GM06990 (cell line): ENCODE results near the gene WRNIP1.

Experiments
- DNase-seq: peaks from one replicate; pipeline ENCODE4 v3.0.0-alpha.2; 2011; ENCODE audit not compliant: insufficient read length; ENCODE audit errors: extremely low read depth
- H3K27me3 ChIP-seq: replicated peaks from 2 replicates; pipeline ENCODE4 v1.6.0; 2011; ENCODE audit warnings: low read length; ENCODE audit not compliant: control insufficient read depth, insufficient read depth
- H3K36me3 ChIP-seq: 2 replicates; pipeline ENCODE4 v1.5.1; 2011; ENCODE audit warnings: low read length; ENCODE audit not compliant: control insufficient read depth, insufficient read depth
- H3K4me3 ChIP-seq: replicated peaks from 2 replicates; pipeline ENCODE4 v1.5.1; 2011; ENCODE audit warnings: low read depth, mild to moderate bottlenecking, control low read depth, low read length
- CTCF ChIP-seq: IDR thresholded peaks from 2 replicates; pipeline ENCODE4 v1.5.1; 2011; ENCODE audit warnings: low read length, control low read depth, mild to moderate bottlenecking, inconsistent platforms; ENCODE audit not compliant: insufficient read depth, poor library complexity, severe bottlenecking

The WRNIP1 gene

GRCh38 chr6:2765166-2765895 is at the start of gene WRNIP1:
TSS of gene WRNIP1 (plus strand) at chr6:2765393. CDS start at chr6:2765623, 230 bp downstream.
- peak; percentile 100 for DNase-seq
- peaks cover 3% of the 10 kb centered on the region for H3K36me3 ChIP-seq
- peak within 1 kb of the TSS; percentile 93 for H3K4me3 ChIP-seq
- TF ChIP-seq CTCF: peak; percentile 23
- H3K27me3 ChIP-seq: no peaks in the 10 kb centered on the region

DNA sequence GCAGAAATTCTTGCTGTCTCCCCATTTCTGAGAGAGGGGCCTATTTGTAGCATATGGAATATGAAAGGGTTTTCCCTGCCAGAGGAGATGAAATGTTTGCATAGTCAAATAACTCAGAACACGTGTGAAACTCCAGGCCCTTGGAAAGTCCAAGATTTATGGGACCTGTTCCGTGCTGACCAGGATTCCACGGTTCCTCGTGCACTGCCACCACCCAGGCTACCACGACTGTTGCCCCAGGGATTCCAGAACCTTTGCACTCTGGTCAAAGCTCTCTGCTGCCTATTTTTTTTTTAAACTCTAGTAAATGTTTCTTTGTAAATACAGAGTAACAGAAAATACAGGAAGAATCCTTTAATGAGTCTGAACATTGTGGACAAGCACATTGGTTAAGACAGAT is 49.5 kb upstream of the WRNIP1 start:
- no peak for DNase-seq
- no peak overlapping the region for H3K4me3 ChIP-seq
- no peak for TF ChIP-seq CTCF

DNA sequence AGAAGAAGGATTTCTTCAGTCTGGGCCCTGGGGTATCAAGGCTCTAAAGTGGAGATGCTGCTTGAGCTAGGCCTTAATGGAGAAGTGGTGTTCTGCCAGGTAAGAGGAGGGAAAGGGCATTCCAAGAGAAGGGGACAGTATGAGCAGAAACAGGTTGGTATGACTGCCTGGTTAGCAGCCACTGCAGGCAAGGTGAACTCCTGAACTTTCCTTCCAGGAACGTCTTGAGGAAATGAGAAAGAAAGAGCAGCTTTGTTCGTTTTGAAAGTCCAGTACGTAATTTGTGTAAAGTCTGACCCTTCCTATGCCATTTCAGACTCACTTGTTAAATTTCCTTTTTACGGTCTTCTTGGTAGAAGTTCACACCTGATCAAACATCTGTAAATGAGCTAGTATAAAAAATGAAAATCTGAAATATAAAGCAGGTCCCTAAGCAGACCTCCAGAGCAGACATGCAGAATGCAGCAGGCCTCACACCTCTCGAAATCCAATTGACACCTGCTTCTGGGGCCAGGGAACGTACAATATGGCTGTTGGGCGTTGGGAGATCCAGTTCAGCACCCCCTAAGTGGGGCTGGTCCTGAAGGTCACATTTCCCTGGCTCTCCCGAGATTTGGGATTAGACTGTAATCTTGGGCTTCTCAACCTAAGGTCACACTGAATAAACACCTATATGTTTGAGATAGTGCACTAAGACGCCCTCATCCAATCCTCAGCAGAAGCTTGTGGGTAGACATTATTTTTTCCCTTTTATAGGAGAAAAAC is 48.1 kb upstream of the WRNIP1 start:
- Histone ChIP-seq H3K27me3 (no peaks in the 10 kb centered on the region; the same call in 1 of the 2 replicates), H3K36me3 (no peaks in the 10 kb centered on the region), H3K4me3 (no peak overlapping the region)
- no peak for DNase-seq
- TF ChIP-seq CTCF: no peak

More for the DNA sequence above, 49.5 kb upstream of the WRNIP1 start:
- Histone ChIP-seq H3K27me3 (no peaks in the 10 kb centered on the region; the same call in 1 of the 2 replicates), H3K36me3 (no peaks in the 10 kb centered on the region)

- DNase-seq: no peak
- no peak for TF ChIP-seq CTCF
- no peak overlapping the region for H3K4me3 ChIP-seq
- H3K36me3 ChIP-seq: no peaks in the 10 kb centered on the region
- no peaks in the 10 kb centered on the region; the same call in 1 of the 2 replicates for H3K27me3 ChIP-seq
Observed at GRCh38 chr6:2718334-2719092, 46.7 kb upstream of the WRNIP1 start.

DNA sequence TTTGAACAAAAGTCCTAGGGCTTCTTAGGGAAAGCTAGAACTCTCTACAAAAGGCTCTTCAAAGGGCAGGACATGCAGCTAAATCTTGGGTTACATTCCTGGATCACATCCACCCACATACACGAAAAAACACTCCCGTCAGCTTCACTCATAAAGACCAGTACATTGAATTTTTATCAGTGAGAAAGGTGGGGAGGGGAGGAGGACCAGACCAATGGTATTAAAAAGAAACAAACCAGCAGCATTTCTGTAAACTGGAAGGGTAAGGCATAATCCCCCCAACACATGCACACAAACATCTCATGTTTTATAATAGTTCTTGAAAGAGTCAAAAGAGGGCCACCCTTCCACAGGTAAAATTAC is 46.1 kb upstream of the WRNIP1 start:
- Histone ChIP-seq H3K27me3 (no peaks in the 10 kb centered on the region; the same call in 1 of the 2 replicates), H3K4me3 (no peak overlapping the region), H3K36me3 (no peaks in the 10 kb centered on the region)
- no peak for DNase-seq
- no peak for TF ChIP-seq CTCF
